GM20431 (cell line): ENCODE measurements around the gene KIF25.

Experiments used
- in situ Hi-C: fragments of 300-500 bp; cut with MseI, MboI; formaldehyde crosslinking; loops from one replicate; pipeline ENCODE4 v1.15.0; 2020; ENCODE audit warnings: low sequenced_read_pairs; ENCODE audit not compliant: unreplicated experiment

KIF25 gene

DNA sequence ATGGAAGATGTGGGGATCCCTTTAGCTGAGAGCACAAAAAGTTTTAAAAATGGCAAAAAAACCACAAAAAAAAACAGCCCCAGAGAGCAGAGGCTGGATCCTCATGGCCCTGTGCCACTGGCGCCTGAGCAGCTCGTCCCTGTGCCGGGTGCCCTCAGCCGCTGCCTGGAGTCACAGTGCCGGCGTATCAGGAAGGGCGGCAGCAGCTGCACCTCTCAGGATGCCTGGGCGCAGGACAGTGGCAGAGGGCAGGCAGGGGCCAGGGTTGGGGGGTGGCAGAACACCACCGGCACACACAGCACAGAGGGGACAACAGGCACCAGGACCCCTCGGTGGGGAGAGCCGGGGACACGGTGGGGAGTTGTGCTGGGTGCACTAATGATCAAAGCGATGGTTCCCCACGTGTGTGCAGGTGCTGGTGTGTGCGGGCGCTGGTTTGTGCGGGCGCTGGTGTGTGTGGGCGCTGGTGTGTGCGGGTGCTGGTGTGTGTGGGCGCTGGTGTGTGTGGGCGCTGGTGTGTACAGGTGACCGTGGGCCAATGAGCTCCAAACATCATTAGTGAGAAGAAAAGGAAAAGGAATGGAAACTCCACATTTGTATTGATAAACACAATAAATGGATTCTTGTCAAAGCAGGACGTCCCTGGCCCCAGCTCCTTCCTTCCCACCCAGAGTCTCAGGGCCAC, 83.1 kb downstream of the KIF25 start:
- in situ Hi-C loops, result no loop called here

DNA sequence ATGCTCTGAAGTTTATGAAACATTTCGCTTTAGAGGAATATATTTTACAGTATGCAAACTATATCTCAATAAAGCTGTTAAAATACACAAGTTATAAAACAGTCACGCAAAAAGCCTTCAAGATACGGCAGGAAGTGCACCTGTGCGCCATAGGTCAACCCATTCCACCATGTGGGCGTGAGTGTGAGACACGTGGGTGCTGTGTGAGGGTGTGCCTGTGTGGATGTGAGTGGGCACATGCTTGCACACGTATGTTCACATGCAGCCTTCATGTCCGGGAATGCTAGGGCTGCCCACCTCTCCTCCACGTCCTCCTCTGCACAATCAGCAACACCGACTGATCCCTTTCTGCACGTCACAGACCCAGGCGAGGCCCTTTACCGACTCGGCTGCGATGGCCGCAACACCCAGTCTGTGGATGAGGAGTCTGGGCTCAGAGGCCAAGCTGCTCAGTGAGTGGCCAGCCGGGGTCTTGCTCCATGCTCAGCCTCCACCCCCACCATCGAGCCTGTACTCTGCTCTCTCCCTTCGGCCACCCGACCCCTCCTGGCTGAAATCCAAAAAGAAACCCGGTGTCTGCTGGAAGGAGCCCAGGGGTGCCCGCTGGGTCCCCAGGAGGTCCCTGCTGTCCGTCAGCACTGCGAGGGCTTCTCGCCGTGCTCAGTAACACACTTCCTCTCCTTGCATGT, 84.5 kb downstream of the KIF25 start:
- in situ Hi-C loops, result no loop called here

DNA sequence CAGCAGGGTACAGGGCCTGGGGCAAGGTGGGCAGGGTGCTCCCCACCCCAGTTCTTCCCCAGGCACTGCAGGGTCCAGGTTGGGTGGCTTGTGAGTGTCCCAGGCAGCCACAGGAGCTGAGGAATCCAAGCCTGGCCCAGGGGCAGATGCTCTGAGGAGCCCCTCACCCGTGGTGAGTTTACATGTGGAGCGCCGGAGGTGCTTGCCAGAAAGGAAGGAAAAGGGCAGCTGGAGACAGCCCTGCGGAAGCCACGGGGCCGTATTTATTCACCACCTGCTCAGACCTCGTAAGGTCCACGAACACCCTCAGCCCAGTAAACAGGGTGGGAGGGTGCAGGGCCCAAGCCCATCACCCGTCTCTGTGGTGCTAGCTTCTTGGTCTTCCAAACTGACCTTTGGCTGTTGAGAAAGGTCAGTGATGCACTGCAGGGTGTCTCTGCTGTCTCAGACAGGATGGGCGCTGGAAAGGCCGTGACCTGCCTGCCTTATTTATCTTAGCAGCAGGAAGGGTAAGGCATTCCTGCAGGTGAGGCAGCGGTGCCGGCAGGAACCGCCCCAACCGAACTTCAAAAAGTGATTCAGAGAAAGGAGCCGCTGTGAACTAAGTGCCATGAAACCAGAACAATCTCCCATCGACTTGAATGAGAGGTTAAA, 85.5 kb downstream of the KIF25 start:
- in situ Hi-C loops, result no loop called here

DNA sequence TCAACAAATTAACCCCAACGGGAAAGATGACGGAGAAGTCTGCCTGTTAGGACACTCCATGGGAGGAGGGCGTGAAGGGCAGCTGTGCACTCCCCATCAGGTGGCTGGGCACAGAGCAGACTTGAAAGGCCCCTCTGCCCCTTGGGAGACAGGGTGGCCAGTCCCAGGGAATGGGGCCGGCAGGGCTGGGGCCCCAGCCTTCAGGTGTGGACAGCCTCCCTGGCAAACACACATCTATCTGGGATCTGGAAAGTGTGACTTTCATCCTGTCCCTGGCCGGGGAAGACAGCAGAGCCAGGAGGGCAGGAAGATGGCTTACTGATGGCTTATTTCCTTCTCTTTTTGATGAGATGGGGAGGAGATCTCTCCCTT, 86.0 kb downstream of the KIF25 start:
- in situ Hi-C loops, result no loop called here

DNA sequence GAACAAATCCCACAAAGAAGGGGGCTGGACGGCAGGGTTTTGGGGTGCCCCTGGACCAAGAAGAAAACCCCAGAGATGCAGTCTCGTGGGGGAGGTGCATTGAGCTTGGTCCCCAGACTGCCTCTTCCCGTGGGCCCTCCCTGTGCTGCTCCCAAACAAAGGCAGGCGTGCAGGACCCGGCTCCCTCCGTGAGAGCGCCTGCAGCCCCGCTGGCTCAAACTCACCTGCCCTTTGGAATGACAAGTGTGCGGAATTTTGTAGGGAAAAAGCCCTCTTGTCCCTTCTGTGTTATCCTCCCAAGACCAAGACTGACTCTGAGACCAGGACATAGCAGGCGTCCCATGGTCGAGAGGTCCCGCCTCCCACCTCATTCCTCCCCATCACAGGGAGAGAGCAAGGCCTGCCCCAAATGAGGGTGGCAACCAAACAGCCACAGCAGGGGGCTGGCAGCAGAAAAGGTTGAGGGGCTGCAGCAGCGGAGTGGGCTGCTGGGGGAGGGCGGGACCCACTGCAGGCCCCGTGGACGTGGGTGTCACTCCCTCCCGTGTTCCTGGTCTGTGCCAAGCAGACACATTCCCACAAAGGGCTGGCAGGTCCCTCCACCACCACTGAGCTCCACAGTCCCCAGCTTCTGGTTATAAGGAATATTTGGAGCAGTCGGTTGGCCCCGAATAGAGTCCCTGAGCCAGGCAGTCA, 87.1 kb downstream of the KIF25 start:
- in situ Hi-C loops, result no loop called here

DNA sequence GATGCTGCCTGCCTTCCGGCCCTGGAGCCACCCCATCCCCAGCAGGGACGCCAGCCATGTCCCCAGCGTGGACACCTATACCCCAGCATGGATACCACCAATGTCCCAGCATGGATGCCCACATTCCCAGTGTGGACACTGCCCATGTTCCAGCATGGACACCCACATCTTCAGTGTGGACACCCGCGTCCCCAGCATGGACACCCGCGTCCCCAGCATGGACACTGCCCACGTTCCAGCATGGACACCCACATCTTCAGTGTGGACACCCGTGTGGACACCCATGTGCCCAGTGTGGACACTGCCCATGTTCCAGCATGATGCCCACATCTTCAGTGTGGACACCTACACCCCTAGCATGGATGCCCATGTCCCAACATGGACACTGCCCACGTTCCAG, 88.6 kb downstream of the KIF25 start:
- in situ Hi-C loops, result no loop called here

DNA sequence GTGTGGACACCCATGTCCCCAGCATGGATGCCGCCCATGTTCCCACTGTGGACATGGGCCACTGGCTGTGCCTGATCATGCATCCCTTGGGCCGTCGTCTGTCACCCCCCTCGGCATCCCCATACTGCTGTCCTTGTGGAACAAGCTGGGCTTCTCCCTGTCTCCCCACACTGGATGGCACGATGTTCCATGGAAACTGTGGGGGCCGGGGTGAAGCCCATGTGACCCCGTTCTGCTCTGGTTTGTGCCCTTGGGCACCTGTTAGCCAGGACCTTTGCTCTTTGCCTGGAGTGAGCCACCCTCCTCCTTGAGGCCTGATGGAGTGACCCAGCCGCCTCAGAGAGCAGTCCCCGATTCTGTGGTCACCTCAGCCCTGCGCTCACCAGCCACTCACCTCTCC, 89.1 kb downstream of the KIF25 start:
- in situ Hi-C loops, result no loop called here

DNA sequence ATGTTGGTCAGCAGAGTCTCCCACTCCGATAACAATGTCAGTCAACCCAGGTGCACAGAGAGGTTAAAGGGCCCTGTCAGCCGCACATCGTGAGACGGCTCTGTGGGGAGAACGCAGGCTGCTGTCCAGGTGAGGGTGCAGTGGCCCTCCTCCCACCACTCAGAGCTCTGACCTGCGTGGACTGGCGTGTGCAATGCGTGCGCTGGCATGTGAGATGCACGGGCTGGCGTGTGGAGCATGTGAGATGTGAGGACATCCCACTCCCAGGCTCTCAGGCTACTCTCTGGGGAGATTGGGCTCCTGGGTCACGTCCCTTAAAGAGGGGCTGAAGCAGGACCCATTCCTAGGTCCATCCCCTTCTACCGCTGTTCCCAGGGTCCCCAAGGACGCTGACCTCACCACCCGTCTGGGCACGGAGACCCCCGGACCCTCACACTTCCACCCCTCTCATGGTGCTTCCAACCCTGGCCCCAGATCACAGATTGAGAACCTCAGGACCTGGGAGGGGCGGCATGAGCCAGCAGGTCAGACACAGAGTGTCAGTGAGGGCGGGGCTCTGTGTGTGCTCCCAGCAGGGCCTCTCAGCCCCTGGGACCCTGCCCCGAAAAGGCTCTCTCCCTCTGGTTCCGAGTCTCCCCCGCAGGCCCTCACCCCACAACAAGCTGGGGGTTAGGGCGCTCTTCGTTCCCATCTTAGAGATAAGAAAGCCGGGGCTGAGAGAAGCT, 90.1 kb downstream of the KIF25 start:
- in situ Hi-C loops, result no loop called here

DNA sequence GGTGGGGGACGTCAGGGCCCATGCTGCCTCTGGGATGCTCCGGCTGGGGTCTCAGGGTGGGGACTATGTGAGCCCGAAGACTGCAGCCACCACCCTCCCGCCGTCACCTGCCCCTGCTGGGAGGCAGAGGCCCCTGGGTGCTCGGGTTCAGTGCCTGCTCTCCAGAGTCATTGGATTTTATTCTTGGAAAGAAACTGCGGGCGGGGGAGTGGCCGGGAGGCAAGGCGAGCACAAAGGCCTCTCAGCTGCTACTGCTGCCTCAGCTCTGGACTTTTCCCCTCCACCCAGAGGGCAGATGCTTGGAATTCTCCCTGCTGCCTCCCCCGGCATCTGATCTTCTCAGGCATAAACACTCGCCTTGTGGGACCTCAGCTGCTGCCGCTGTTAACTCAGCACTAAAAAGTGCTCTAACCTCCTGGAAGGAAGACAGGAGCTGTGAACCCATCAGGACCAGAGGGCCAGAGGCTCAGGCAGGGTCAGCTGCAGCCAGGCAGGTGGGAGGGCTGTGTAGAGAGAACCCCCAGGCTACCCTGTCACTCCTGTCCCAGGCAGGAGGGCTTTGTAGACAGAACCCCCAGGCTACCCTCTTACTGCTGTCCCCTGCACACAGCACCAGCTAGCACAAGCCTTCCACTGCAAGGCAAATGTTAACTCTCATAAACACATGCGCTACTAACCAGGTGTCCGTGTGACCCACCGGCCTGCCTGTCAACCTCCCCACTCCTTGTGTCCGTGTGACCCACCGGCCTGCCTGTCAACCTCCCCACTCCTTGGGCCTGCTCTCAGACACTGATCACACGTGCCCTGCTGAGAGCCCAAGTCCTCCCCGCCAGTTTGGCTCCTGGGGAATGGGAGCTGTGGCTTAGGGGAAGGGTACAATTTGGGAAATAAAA, 90.9 kb downstream of the KIF25 start:
- in situ Hi-C loops, result no loop called here

DNA sequence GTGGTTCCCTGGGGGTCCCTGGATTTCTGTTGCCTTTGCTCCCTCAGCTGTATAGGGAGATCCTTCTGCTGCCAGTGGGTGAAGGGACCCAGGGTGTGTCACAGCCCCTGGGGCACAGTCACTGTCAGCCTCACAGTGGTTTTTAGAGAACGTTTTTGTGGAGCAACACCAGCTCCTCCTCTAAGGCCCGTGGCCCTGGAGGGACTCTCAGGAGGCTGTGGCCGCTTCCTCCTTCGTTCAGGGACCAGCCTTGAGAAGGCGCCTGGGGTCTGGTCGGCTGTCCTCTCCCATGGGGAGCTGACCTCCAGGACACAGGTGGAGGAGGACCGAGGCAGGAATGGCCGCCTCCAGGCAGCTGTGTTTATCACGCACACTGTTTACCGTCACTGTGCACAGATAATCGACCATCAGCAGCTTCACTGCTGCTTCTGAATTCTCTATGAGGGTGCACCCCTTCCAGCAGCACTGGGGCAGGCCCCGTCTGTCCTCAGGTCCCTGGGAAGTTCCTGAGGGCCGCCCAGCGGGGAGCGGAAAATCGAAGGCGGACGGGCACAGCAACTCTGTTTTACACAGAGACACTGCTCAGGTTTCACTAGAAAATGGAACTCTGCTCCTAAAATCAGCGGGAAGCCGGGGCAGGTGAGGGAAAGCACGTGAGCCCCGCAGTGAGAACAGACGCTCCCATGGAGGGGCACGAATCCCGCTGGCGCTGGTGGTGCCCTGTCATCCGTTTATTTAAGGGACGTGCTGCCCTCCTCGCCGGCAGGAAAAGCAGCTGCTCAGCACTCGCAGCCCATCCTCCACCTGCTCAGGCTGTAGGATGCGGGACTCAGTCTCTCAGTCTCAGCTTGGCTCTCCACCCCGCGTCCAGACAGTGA, 92.0 kb downstream of the KIF25 start:
- in situ Hi-C loops, result no loop called here

DNA sequence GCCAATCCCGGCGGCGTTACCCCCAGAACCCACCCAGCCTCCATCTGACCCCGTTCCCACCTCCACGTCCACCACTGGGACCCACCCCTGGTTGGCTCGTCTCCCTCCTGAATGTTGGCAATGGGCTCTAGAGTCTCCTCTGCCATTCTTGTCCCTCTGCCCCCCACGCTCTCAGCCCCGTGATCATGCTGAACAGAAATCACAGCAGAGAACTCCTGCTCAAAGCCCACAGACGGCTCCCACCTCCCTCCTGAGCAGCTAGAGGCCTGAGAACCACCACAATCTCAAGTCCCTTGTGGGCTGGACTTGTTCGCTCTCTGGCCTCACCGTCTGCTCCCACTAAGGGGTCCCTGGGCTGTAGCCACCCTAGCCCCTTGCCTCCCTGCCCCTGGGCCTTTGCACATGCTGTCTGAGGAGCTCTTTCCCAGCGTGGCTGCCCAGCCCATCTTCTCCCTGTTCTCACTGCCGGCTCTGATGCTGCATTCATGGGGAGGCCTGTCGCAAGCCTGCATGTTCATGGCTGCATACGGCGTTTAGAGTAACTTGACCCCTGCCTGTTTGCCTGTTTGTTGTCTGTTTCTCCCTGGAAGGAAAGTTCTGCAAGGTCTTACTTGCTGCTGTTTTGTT, 92.7 kb downstream of the KIF25 start:
- in situ Hi-C loops, result no loop called here

DNA sequence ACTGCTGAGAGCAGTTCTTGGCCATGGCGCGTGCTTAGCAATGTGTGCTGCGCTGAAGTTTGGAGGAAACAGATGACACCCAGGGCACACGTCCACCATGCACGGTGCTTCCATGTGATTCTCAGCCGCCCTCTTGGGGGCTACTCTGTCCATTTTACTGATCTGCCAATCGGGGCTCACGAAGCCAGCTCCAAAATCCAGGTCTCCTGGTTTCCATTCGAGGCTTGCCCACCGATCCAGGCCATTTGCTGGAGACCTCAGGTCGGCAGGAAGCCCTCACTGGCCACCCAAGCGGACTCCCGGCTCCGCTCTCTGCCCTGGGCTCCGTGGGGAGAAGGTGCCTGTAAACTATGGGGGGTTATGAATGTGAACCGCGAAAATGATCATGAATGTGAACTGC, 93.2 kb downstream of the KIF25 start:
- in situ Hi-C loops, result no loop called here

DNA sequence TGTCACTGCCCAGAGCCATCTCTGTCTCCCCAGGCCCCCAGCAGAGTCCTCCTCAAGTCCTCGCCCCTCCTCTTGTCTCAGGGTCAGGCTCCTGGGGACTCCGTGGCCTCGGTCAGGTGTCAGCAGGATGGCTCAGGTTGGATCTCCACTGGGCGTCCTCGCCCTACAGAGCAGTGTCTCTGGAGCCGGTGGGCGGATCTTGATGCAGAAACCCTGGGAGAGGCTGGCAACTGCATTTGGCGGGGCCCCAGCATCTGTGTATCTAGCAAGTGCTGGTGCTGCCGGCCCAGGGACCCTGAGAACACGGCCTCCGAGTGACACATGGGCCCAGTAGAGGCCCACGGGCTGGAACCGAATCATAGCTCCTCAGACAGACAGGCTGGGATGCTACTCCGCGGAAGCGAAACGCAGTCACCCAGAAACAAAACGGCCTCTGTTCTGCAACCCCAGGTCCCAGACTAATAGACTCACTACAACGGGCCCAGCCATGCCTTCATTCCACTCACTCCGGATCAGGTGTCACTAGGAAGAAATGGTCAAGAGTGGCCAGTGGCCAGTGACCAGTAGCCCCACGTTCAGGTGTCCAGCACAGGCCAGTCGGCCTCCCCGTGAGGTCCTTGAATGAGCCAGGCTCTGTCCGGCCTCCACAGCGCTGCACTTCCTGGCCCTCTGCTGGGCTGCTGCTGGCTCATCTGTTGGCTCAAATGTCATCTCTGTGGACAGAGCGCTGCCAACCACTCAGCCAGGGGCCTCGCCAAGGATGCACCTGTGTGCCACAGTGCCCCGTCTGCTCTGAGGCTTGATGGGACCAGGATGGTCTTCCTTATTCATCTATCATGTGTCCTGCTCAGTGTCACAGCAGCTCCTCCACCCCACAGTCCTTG, 94.2 kb downstream of the KIF25 start:
- in situ Hi-C loops, result no loop called here

DNA sequence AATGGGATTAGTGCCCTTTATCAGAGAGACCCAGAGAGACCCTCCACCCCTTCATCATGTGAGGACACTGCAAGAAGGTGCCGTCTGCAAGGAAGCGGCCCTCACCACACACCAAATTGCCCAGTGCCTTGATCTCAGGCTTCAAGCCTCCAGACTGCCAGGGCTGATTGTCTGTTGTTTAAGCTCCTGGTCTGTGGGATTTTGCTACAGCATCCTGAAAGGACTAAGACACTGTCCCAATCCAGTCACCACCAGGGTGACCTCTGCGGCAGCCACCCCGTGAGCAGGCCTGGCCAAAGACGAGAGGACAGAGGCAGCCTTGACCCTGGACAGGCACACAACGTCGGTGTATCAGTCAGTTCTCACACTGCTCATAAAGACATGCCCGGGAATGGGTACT, 95.1 kb downstream of the KIF25 start:
- in situ Hi-C loops, result no loop called here

DNA sequence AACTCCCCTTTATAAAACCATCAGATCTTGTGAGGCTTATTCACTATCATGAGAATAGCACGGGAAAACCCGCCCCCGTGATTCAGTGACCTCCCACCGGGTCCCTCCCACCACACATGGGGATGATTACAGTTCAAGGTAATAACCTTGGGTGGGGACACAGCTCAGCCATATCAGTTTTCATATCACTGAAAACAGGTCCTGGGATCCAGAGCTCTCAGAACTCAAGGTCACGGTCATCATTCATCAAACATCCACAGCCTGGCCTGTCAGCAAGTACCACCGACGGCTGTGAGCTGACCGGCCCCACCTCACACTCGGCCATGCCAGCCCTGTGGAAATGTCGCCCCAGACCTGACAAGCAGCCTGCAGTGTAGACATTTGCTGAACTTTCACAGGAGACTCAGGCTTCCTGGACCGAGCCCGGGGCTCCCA, 95.6 kb downstream of the KIF25 start:
- in situ Hi-C loops, result no loop called here

DNA sequence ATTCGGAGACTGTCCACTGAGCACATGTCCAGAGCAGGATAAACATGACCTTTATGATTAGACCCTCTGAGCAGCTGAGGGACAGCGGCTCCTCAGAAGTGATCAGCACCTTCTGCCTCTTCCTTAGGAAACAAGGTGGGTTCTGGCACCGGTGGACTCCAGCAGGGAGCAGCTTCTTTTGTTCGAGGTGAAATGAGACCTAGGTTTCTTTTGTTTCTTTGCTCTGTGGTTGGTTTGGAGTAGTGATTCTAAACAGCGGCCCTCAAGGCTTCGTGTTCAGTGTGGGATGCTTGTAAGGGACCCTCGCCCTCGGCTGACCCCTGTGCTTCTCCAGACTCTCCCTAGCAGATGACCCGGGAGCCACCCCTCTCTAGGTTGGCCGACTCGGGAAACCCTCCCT, 96.2 kb downstream of the KIF25 start:
- in situ Hi-C loops, result no loop called here
